Measurements from ENCODE around the gene SURF2.

- TF ChIP-seq EP300 (IDR thresholded peaks at IDR 0.05; ENCODE audit: borderline replicate concordance) (no peak), REST (IDR thresholded peaks at IDR 0.05; ENCODE audit: low read depth) (no peak), USF1 (IDR thresholded peaks at IDR 0.05) (no peak), CEBPB (IDR thresholded peaks at IDR 0.05) (no peak)
Observed at GRCh38 chr9:133382507-133383141, 26.3 kb downstream of the SURF2 start.

Data from Ishikawa (cell line).